Measurements from ENCODE around the gene TNS4.

DNA sequence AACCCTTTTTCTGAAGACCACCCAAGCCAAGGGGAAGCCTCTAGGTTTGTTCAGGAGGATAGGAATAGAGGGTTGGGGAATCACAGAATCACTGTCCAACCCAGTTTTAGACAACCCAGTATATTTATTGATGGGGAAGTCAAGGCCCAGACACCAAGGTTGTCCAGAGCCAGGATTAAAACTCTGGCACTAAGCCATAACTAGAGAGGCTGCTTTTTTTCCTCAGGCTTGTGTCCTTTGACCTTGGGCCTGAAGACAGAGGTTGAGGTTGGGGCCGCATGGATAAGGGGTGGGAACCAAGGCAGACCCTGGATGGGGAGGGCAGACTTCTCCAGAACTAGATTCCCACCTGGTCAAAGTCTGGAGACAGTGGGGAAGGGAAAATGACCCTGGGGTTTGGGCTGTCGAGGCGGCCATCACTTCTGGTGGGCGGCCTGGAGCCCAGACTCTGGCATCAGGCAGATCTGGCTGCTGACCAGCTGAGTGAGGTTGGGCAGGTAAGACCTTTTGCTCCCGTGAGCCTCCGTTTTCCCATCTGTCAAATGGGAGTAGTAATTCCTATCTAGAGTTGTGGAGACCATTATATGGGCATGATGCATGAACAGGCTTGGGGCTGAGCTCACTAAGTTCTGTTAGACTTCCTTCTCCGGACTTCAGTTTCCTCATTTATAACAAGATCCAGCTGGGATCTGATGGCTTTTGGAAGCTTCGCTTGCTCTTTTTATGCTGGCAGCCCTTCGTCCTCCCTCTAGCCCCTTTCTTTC lies 40.3 kb downstream of the TNS4 start:
- TF ChIP-seq, protein P1, sequence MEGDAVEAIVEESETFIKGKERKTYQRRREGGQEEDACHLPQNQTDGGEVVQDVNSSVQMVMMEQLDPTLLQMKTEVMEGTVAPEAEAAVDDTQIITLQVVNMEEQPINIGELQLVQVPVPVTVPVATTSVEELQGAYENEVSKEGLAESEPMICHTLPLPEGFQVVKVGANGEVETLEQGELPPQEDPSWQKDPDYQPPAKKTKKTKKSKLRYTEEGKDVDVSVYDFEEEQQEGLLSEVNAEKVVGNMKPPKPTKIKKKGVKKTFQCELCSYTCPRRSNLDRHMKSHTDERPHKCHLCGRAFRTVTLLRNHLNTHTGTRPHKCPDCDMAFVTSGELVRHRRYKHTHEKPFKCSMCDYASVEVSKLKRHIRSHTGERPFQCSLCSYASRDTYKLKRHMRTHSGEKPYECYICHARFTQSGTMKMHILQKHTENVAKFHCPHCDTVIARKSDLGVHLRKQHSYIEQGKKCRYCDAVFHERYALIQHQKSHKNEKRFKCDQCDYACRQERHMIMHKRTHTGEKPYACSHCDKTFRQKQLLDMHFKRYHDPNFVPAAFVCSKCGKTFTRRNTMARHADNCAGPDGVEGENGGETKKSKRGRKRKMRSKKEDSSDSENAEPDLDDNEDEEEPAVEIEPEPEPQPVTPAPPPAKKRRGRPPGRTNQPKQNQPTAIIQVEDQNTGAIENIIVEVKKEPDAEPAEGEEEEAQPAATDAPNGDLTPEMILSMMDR (IDR thresholded peaks at IDR 0.05) = no peak
- no peak for TF ChIP-seq POLR2A (IDR thresholded peaks at IDR 0.05)

Measured in lower leg skin (tissue), 3 donors.